T-helper 1 cell treated with Interleukin-12 subunit alpha and Interleukin-12 subunit beta and Interleukin-4 antibody, amounts not matched to agents 30 ng/mL and 1 ng/mL, for 36 hours (primary cell): ENCODE measurements around the gene FBXO34. TPM values are rescaled to one million over a fixed set of nuclear protein-coding genes. Genes with fewer than 3 reads are reported as not detected.

Source experiments
- intact Hi-C: fragments of 100-400 bp; cut with micrococcal nuclease; formaldehyde crosslinking; loops from one replicate; pipeline ENCODE4 v1.15.1; 2024
- total RNA-seq: library from RNA; stranded (reverse); gene quantifications from 2 replicates; pipeline ENCODE4 v1.2.3, GENCODE V29; 2022

Gene FBXO34, protein sequence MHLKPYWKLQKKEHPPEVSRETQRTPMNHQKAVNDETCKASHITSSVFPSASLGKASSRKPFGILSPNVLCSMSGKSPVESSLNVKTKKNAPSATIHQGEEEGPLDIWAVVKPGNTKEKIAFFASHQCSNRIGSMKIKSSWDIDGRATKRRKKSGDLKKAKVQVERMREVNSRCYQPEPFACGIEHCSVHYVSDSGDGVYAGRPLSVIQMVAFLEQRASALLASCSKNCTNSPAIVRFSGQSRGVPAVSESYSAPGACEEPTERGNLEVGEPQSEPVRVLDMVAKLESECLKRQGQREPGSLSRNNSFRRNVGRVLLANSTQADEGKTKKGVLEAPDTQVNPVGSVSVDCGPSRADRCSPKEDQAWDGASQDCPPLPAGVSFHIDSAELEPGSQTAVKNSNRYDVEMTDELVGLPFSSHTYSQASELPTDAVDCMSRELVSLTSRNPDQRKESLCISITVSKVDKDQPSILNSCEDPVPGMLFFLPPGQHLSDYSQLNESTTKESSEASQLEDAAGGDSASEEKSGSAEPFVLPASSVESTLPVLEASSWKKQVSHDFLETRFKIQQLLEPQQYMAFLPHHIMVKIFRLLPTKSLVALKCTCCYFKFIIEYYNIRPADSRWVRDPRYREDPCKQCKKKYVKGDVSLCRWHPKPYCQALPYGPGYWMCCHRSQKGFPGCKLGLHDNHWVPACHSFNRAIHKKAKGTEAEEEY
- total RNA-seq = 17.7 and 18.9 TPM in 2 replicates

- intact Hi-C loops = loop anchor here (1.0 to 10.0 kb wide), 22 partner anchors 26 to 1998 kb away; partner anchors contain the start of genes AP5M1, ATG14, CDKN3 and DLGAP5
Measured at GRCh38 chr14:55270832-55271571, at the start of gene FBXO34. FBXO34 (plus strand) TSS chr14:55271421; CDS start chr14:55350391, 78,970 bp downstream.

- intact Hi-C loops = no loop called here
Measured at GRCh38 chr14:55221968-55222367, 49.3 kb upstream of the FBXO34 start.

- intact Hi-C loops = no loop called here
Measured at GRCh38 chr14:55223364-55223763, 47.9 kb upstream of the FBXO34 start.

DNA sequence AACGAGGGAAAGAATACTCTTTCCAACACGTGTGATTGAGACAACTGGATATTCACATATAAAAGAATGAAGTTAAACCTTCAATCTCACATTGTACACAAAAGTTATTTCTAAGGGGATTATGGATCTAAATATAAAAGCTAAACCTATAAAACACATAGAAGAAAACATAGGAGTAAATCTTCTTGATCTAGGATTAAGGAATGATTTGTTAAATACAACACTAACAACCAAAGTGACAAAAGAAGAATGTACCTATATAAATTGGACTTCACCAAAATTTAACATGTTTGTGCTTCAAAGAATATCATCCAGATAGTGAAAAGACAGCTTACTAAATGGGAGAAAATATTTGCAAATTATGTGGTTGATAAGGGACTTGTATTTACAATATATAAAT lies 43.0 kb upstream of the FBXO34 start:
- intact Hi-C loops = no loop called here

DNA sequence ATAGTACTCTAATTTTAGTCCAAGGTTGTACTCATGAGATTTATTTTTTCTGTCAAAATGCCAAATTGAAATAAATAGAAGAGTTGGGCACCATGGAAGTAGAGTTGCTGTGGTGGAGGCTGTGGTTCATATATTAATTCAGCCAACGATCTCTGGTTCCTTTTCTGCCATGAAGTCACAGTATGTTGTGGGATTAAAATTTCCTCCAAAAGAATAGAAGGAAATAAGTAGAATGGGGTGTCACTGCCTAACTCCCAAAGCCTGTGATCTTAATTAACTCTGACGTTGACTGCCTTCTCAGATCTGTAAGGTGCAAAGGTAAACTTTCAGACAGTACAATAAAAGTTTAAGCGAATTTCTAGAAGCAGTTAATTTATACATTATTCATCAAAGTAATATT lies 37.6 kb upstream of the FBXO34 start:
- intact Hi-C loops = no loop called here

GRCh38 chr14:55238019-55238680 lies 33.1 kb upstream of the FBXO34 start:
- intact Hi-C loops = no loop called here

DNA sequence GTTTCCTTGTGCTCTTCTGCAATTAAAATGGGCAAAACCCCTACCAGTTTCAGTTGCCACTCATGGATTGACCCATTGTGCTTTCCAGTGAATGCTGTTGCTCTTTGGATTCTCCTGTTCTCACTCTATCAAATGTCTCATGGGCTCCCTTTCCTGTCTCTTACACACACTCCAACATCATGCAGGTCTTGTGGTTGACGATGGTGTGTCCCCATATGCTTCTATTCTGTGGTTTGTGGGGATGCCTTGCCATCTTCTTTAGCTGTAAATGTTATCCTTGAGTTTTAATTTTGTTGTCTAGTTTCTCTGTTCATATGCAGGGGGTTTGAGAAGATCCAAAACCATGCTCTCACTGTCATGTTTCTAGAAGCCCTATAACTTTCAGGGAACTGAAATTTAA lies 31.9 kb upstream of the FBXO34 start:
- intact Hi-C loops = no loop called here

DNA sequence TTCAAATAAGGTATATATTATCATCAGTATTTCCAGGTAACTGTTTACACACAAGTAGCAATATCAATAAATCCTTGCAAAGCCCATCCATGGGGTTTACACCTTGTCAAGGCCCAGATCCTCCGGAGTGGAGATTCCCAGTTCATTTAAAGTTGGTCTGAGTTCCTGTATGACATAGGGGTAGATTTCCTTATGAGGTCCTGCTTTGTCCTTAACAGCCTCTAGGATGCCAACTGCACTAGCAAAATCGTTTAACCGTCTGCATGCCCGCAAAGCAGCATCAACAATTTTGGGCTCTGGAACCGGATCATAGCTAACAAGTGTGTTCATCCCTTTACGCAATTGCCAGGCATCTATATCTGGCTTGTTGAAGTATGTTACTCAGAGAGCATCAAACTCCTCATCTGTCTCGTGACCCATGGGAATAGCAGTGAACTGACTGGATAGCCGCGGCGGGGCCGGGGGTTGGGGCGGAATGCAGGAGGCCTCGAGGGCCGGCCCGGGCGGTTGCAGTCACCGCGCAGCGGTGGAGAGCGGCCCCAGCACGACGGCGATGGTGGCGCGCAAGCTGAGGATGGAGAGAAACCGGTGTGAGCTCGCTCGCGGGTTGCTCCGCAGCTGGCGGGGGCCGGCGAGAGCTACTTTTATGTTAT lies 30.6 kb upstream of the FBXO34 start:
- intact Hi-C loops = no loop called here

GRCh38 chr14:55241673-55242072 lies 29.5 kb upstream of the FBXO34 start:
- intact Hi-C loops = no loop called here

- intact Hi-C loops = no loop called here
Measured at GRCh38 chr14:55243386-55243785, 27.8 kb upstream of the FBXO34 start.

GRCh38 chr14:55243813-55244212 lies 27.4 kb upstream of the FBXO34 start:
- intact Hi-C loops = no loop called here

DNA sequence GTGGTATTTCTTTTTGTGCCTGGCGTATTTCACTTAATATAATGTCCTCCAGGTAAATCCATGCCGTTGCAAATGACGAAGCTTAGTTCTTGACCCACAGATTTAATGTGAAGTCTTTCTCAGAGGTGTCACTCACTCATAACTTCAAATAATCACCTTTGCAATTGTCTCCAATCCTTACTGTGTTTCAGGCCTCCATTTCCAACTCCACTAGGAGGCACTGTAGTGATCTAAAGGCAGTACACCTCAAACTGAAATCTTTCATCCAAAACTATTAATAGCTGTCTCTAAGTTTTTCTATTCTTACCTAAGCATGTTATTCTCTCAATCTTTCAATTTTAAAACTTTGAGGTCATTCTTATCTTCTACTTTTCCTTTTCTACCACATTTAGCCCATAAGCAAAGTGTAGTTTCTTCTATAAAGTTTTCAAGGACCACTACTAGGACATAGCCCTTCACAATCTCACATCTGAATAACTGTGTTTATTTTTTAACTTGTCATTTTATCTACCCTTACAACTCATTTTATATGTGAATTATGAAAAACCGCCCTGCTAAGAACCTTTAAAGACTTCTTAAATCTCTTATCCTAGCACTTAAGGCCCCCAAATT lies 25.5 kb upstream of the FBXO34 start:
- intact Hi-C loops = loop anchor here (1.0 kb wide), 4 partner anchors 26 to 185 kb away; partner anchors contain the start of gene FBXO34

GRCh38 chr14:55248411-55248810 lies 22.8 kb upstream of the FBXO34 start:
- intact Hi-C loops = no loop called here

- intact Hi-C loops = no loop called here
Measured at GRCh38 chr14:55249423-55249822, 21.8 kb upstream of the FBXO34 start.

GRCh38 chr14:55253276-55253675 lies 17.9 kb upstream of the FBXO34 start:
- intact Hi-C loops = no loop called here

- intact Hi-C loops = no loop called here
Measured at GRCh38 chr14:55254581-55254980, 16.6 kb upstream of the FBXO34 start.

GRCh38 chr14:55255979-55256378 lies 15.2 kb upstream of the FBXO34 start:
- intact Hi-C loops = no loop called here

GRCh38 chr14:55256586-55256985 lies 14.6 kb upstream of the FBXO34 start:
- intact Hi-C loops = no loop called here

DNA sequence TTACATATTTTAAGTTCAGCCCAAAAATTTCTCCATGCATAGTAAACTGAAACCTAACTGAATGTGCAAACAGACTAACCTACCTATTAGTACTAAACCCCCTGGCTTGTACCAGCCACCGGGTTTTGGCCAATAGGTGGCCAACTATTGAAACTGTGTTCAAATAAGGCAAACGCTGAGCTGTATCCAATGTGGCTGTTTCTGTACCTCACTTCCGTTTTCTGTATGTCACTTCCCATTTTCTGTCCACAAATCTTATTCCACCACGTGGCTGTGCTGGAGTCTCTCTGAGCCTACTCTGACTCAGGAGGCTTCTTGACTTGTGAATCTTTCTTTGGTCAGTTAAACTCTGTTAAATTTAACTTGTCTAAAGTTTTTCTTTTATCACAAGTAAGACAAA lies 6.0 kb upstream of the FBXO34 start:
- intact Hi-C loops = no loop called here

- intact Hi-C loops = no loop called here
Measured at GRCh38 chr14:55267820-55268219, 3.4 kb upstream of the FBXO34 start.
